Right atrium auricular region (tissue), 2 donors: ENCODE results near the gene FAM240A. TPM values are rescaled to one million over a fixed set of nuclear protein-coding genes. Genes with fewer than 3 reads are reported as not detected.
A peak's percentile ranks its signal among the peaks of the same experiment; 100 is the strongest.

Source experiments
- DNase-seq: peaks from one replicate; pipeline ENCODE4 v3.0.0-alpha.2; 2019; ENCODE audit warnings: low spot score
- H3K27ac ChIP-seq, 2 donors: fragments of 200-600 bp; sonication (generic); 1 replicate in 1 of 2; 2 replicates in 1 of 2; pipeline ENCODE4 v1.5.1; 2016 to 2019
- H3K27me3 ChIP-seq, 2 donors: fragments of 200-600 bp; sonication (generic); one replicate each; pipeline versions ENCODE4 v1.5.1 to v1.6.0; 2017 to 2019
- H3K36me3 ChIP-seq: fragments of 200-600 bp; sonication (generic); one replicate; pipeline ENCODE4 v1.5.1; 2016
- H3K4me1 ChIP-seq, 2 donors: fragments of 200-600 bp; sonication (generic); one replicate each; pipeline versions ENCODE4 v1.5.1 to v1.6.0; 2017 to 2019
- H3K4me3 ChIP-seq, 2 donors: fragments of 200-600 bp; sonication (generic); 1 replicate in 1 of 2; 2 replicates in 1 of 2; pipeline ENCODE4 v1.5.1; 2017 to 2019; ENCODE audit warnings: mild to moderate bottlenecking in 1 of 2, moderate library complexity in 1 of 2
- H3K9me3 ChIP-seq, 2 donors: fragments of 200-600 bp; sonication (generic); one replicate each; pipeline ENCODE4 v1.5.1; 2019
- total RNA-seq, 2 donors: library from RNA; depleted of rRNA; stranded (reverse); fragments of >200 nt; gene quantifications; one replicate each; pipeline ENCODE4 v1.1.0, GENCODE V29; 2016
- TF ChIP-seq, protein P1 (sequence below), 2 donors: fragments of 200-600 bp; sonication (generic); IDR thresholded peaks; one replicate each; pipeline ENCODE4 v1.5.1; 2019; ENCODE audit warnings: antibody characterized with exemption in 2 of 2

The FAM240A gene
- total RNA-seq, 2 donors from 2014 or later = not detected

DNA sequence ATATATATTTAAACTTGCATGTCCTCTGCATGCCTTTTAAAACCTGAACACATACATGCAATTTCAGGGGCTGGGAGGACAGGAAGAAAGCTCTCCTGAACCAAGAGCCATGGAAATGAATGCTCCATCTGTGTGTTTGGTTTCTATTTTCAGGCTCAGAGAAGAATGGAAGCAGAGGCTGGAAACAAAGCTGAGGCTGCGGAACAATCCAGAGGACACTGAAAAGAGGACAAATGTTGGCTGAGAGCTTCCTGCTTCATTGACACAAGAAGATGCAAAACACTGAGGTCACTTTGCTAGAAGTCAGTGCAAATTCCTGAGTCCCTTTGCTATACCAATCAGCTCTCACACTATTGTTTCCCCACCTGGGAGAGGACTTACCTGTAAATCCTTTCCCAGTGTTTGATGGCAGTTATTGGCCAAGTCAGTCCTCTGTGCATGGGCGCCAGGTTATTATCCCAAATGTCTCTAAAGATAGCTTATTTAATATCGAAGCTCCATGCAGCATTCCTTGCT is 12.7 kb downstream of the FAM240A start:
- Histone ChIP-seq H3K27ac (no peak overlapping the region), H3K36me3 (no peaks in the 10 kb centered on the region), H3K4me1 (peaks cover 0 to 9% of the 10 kb centered on the region in 2 donors), H3K4me3 (no peak overlapping the region), H3K27me3 (no peaks in the 10 kb centered on the region), H3K9me3 (no peaks in the 10 kb centered on the region)
- TF ChIP-seq, protein P1, sequence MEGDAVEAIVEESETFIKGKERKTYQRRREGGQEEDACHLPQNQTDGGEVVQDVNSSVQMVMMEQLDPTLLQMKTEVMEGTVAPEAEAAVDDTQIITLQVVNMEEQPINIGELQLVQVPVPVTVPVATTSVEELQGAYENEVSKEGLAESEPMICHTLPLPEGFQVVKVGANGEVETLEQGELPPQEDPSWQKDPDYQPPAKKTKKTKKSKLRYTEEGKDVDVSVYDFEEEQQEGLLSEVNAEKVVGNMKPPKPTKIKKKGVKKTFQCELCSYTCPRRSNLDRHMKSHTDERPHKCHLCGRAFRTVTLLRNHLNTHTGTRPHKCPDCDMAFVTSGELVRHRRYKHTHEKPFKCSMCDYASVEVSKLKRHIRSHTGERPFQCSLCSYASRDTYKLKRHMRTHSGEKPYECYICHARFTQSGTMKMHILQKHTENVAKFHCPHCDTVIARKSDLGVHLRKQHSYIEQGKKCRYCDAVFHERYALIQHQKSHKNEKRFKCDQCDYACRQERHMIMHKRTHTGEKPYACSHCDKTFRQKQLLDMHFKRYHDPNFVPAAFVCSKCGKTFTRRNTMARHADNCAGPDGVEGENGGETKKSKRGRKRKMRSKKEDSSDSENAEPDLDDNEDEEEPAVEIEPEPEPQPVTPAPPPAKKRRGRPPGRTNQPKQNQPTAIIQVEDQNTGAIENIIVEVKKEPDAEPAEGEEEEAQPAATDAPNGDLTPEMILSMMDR (IDR thresholded peaks at IDR 0.05) = no peak
- DNase-seq = no peak

DNA sequence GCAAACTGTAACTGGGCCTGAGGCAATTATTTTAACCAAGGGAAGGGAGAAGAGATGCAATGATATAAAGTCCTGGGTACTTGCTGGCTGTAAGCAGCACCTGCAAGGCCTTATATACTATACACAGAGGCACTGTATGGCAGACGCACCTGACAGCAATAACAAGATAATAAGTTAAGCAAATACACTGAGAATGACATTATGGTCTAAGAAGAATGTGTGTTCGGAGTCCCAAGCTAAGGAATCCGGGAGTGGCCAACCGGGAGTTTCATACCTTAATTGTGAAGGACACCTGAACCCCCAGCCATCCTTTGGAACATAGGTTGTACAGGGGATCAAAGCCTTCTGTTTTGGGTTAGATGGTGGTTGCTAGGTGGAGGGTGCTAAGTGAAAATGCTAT is 13.7 kb downstream of the FAM240A start:
- no peaks in the 10 kb centered on the region for H3K36me3 ChIP-seq

DNA sequence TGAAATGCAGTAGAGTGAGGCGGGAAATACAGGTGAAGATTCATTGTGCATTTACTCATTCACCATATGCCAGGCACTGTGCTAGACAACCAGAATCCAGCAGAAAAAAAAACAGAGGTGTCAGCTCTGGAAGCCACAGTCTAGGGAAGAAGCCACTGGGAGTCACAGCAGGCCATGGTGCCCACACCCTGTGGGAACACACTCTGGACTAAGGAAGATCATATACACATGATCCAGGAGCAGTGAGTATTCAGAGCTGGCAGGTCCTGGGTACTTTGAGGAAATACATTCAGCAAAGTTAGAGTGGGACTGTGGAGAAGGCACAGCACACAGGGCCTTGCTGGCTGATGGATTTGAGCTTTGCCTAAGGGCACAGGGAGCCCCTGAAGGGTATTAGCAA is 14.8 kb downstream of the FAM240A start:
- H3K27me3 ChIP-seq = no peaks in the 10 kb centered on the region
- no peak overlapping the region for H3K4me3 ChIP-seq
- H3K4me1 ChIP-seq = peaks cover 0 to 13% of the 10 kb centered on the region in 2 donors
- no peak for DNase-seq
- no peaks in the 10 kb centered on the region for H3K9me3 ChIP-seq
- TF ChIP-seq, protein P1 (IDR thresholded peaks at IDR 0.05) = no peak
- H3K36me3 ChIP-seq = no peaks in the 10 kb centered on the region
- H3K27ac ChIP-seq = no peak overlapping the region

More for the DNA sequence above, 13.7 kb downstream of the FAM240A start:
- DNase-seq = peak; percentile 32
- Histone ChIP-seq H3K9me3 (no peaks in the 10 kb centered on the region), H3K27me3 (no peaks in the 10 kb centered on the region), H3K4me3 (no peak overlapping the region), H3K4me1 (peaks cover 0 to 13% of the 10 kb centered on the region in 2 donors), H3K27ac (no peak overlapping the region)
- TF ChIP-seq, protein P1 (IDR thresholded peaks at IDR 0.05) = no peak

DNA sequence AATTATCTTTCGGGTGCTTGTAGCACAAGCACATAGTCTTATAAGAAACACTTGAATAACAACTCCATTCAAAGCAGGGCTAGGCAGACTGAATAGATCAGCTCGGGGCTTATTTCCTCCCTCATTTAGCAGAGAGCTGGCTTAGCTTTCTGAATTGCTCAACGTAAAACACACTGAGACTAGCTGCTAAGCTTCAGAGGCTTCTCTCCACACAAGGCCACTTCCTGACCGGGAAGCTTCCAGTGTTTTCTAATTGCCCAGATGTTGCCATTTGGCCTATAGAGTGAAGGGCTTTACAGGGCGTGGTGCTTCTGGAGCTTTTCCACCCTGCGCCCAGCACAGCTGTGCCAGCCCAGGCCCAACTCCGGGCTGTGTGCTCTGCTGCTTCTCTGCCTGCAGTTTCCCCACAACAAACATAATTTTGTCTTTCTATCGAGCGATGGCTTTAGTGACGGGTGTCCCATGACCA is 16.6 kb downstream of the FAM240A start:
- Histone ChIP-seq H3K27ac (peak overlapping the region; percentile 44 to 74), H3K9me3 (no peaks in the 10 kb centered on the region), H3K27me3 (no peaks in the 10 kb centered on the region), H3K4me3 (no peak overlapping the region), H3K36me3 (no peaks in the 10 kb centered on the region), H3K4me1 (peaks cover 0 to 13% of the 10 kb centered on the region in 2 donors)
- peak; percentile 56 for DNase-seq
- TF ChIP-seq, protein P1 (IDR thresholded peaks at IDR 0.05) = no peak

DNA sequence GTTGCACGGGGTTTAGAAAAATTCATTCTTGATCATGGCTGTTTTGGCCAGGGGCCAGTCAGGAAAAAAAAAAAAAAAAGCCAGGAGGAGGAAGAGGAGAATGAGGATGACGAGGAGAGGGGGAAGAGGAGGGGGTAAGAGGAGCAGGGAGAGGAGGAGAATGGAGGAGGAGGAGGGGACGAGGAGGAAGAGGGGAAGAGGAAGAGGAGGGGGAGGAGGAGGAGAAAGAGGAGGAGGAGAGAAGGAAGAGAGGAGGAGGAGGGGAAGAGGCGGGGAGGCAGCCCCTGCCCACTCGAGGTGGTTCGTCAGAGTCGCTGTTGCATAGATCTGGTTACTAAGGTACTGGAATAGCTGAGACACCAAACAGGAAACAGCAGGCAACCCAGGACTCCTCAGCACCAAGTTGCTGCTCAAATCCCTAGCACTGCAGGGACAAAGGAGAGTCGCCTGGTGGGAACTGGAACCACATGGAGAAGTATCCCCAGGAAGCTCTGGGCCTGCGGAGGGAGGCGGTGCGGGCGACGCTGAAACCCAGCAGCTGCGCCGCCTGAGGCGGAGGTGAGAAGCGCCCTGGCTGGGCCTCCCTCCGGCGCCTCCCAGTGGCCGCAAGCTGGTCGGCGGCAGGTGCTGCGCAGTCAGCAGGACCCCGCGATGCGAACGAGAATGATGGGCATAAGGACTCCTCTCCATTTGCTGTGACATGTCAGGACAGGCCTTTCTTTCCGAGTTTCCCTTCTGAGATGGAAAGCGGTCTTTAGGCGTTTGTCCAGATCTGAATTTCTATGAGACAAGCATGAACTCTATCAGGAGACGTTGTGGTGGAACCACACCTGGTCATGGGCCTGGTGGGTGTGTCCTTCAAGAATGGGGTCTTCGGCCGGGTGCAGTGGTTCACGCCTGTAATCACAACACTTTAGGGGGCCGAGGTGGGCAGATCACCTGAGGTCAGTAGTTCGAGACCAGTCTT is 17.5 kb downstream of the FAM240A start:
- Histone ChIP-seq H3K4me1 (peaks cover 0 to 13% of the 10 kb centered on the region in 2 donors), H3K27ac (peak overlapping the region; percentile 54 to 74), H3K36me3 (no peaks in the 10 kb centered on the region), H3K4me3 (peak overlapping the region in 1 of 2 donors; percentile 33), H3K27me3 (no peaks in the 10 kb centered on the region), H3K9me3 (no peaks in the 10 kb centered on the region)
- peak; percentile 83 for DNase-seq
- TF ChIP-seq, protein P1 (IDR thresholded peaks at IDR 0.05) = peak; percentile 97 to 98
